GM12878 (cell line): Measurements from ENCODE around the gene SARM1. TPM values are rescaled to one million over a fixed set of nuclear protein-coding genes. Genes with fewer than 3 reads are reported as not detected.
A peak's percentile ranks its signal among the peaks of the same experiment; 100 is the strongest.

Source experiments
- ATAC-seq: fragments of 200-7000 bp; cut with Tn5 transposase; 3 replicates; pipeline ENCODE4 v1.9.1; 2020; ENCODE audit warnings: mild to moderate bottlenecking, moderate library complexity
- BruUV-seq: library from RNA; stranded (reverse); fragments of 400-500 nt; replicated peaks from 2 replicates; lab custom pipeline; 2021; lab: Mats Ljungman, UMichigan
- CTCF ChIA-PET: fragments of 300-600 bp; sonication (Branson Sonifier 250); formaldehyde crosslinking; extraction: SDS; loops from one replicate; lab custom pipeline; 2021; ENCODE audit warnings: inconsistent platforms; lab: Yijun Ruan, JAX
- POLR2A ChIA-PET: fragments of 350-600 bp; formaldehyde crosslinking; extraction: SDS; loops from one replicate; lab custom pipeline; 2021; ENCODE audit warnings: inconsistent platforms; lab: Charles Lee
- RAD21 ChIA-PET: fragments of 300-600 bp; sonication (Branson Sonifier 250); formaldehyde crosslinking; loops from one replicate; lab custom pipeline; 2023; ENCODE audit warnings: antibody characterized with exemption; ENCODE audit not compliant: unreplicated experiment; lab: Charles Lee
- SMC1A ChIA-PET: fragments of 300-600 bp; sonication (Branson Sonifier 250); formaldehyde crosslinking; loops from one replicate; lab custom pipeline; 2023; ENCODE audit not compliant: unreplicated experiment, uncharacterized antibody; lab: Charles Lee
- DNase-seq: peaks from one replicate; pipeline ENCODE4 v3.0.0-alpha.2; 2011; ENCODE audit warnings: low read depth, low spot score
- FAIRE-seq: peaks from 3 replicates; lab custom pipeline; 2011; peaks lifted over from hg19 to GRCh38; lab: Jason Lieb, UNC
- H2AFZ ChIP-seq: 2 replicates; pipeline ENCODE4 v1.6.0; 2011; ENCODE audit warnings: low read depth, low read length, control low read depth; ENCODE audit not compliant: control insufficient read depth
- H3K27ac ChIP-seq: 2 replicates; pipeline ENCODE4 v1.5.1; 2011; ENCODE audit warnings: control low read depth; ENCODE audit not compliant: control insufficient read depth, insufficient read depth
- H3K27me3 ChIP-seq, 2 experiments: replicated peaks in 1 of 2; 2 replicates each; pipeline versions ENCODE4 v1.6.0 to v1.6.1; 2011; ENCODE audit warnings: low read length in 1 of 2; ENCODE audit not compliant: control insufficient read depth in 2 of 2, insufficient read depth in 2 of 2
- H3K36me3 ChIP-seq, 2 experiments: 2 replicates each; pipeline ENCODE4 v1.5.1; 2011; ENCODE audit warnings: low read length in 1 of 2; ENCODE audit not compliant: control insufficient read depth in 2 of 2, insufficient read depth in 2 of 2
- H3K4me1 ChIP-seq: 2 replicates; pipeline ENCODE4 v1.6.1; 2011; ENCODE audit warnings: mild to moderate bottlenecking, low read length, moderate library complexity, mixed read lengths; ENCODE audit not compliant: control insufficient read depth, insufficient read depth
- H3K4me2 ChIP-seq: 2 replicates; pipeline ENCODE4 v1.6.0; 2011; ENCODE audit warnings: control low read depth; ENCODE audit not compliant: control insufficient read depth, insufficient read depth
- H3K4me3 ChIP-seq: fragments of 200-600 bp; sonication (generic); 2 replicates; pipeline ENCODE4 v1.5.1; 2016
- H3K79me2 ChIP-seq: 2 replicates; pipeline ENCODE4 v1.6.0; 2011; ENCODE audit warnings: low read length; ENCODE audit not compliant: control insufficient read depth, insufficient read depth
- H3K9ac ChIP-seq: 2 replicates; pipeline ENCODE4 v1.8.0; 2011; ENCODE audit warnings: low read length, control low read depth, mixed read lengths; ENCODE audit not compliant: control insufficient read depth, insufficient read depth
- H3K9me3 ChIP-seq: replicated peaks from 3 replicates; pipeline ENCODE4 v1.5.1; 2011; ENCODE audit warnings: mild to moderate bottlenecking, low read length; ENCODE audit not compliant: control insufficient read depth, insufficient read depth
- H4K20me1 ChIP-seq: 2 replicates; pipeline ENCODE4 v1.6.0; 2011; ENCODE audit not compliant: control insufficient read depth, insufficient read depth
- ATF2 ChIP-seq: IDR thresholded peaks from 2 replicates; pipeline ENCODE4 v1.6.1; 2012; ENCODE audit warnings: low read length, inconsistent platforms
- BCLAF1 ChIP-seq: fragments of 450-650 bp; IDR thresholded peaks from 2 replicates; pipeline ENCODE4 v1.6.1; 2017; ENCODE audit warnings: antibody characterized with exemption, mild to moderate bottlenecking, moderate library complexity
- HSF1 ChIP-seq: fragments of 150-350 bp; IDR thresholded peaks from 2 replicates; pipeline ENCODE4 v1.6.1; 2014; ENCODE audit warnings: mild to moderate bottlenecking, low read depth, low read length
- KDM1A ChIP-seq: fragments of 200-600 bp; sonication (generic); IDR thresholded peaks from 2 replicates; pipeline ENCODE4 v1.6.1; 2016; ENCODE audit warnings: borderline replicate concordance
- MYC ChIP-seq: IDR thresholded peaks from 2 replicates; pipeline ENCODE4 v1.6.1; 2011; ENCODE audit warnings: mild to moderate bottlenecking, low read length, moderate library complexity, inconsistent platforms; ENCODE audit not compliant: insufficient read depth, insufficient replicate concordance, insufficient read length, severe bottlenecking
- PAX8 ChIP-seq: fragments of 450-650 bp; IDR thresholded peaks from 2 replicates; pipeline ENCODE4 v1.6.1; 2017; ENCODE audit warnings: mild to moderate bottlenecking, moderate library complexity
- SREBF1 ChIP-seq: IDR thresholded peaks from 2 replicates; pipeline ENCODE4 v1.6.1; 2012; ENCODE audit warnings: mild to moderate bottlenecking, low read length
- SRF ChIP-seq, 2 experiments: IDR thresholded peaks; 2 replicates each; pipeline ENCODE4 v1.6.1; 2011; ENCODE audit warnings: low read depth in 2 of 2, low read length in 2 of 2, mild to moderate bottlenecking in 1 of 2, moderate library complexity in 1 of 2
- USF2 ChIP-seq: IDR thresholded peaks from 2 replicates; pipeline ENCODE4 v1.6.1; 2011; ENCODE audit warnings: low read depth, low read length, improper control_type of control experiment, borderline replicate concordance
- WGBS: methylation state at CpG from one replicate; pipeline ENCODE4 v1.1.6; 2016; ENCODE audit warnings: low lambda C conversion rate; ENCODE audit not compliant: insufficient replicate concordance, insufficient coverage; ENCODE audit errors: missing lambda C conversion rate; 5-methylcytosine and 5-hydroxymethylcytosine counted together
- in situ Hi-C: fragments of 300-500 bp; cut with MboI; formaldehyde crosslinking; loops from 9 replicates; pipeline ENCODE4 v1.14.3; 2018; ENCODE audit warnings: mixed read lengths
- intact Hi-C: fragments of 100-400 bp; cut with micrococcal nuclease; formaldehyde crosslinking; loops from one replicate; pipeline ENCODE4 v1.14.2; 2022; ENCODE audit not compliant: unreplicated experiment
- polyA plus RNA-seq, 11 experiments: library from polyadenylated mRNA; depleted of rRNA in 4 of 11; unstranded in 6 of 11; stranded (reverse) in 5 of 11; fragments of >200 nt; fragmentation: Nextera tagmentation in 4 of 11; fragmentation: Illumina TruSeq in 1 of 11; extraction: Ambion mirVana in 4 of 11; extraction: Trizol in 1 of 11; gene quantifications; 1 replicate in 1 of 11; 2 replicates in 10 of 11; pipeline versions ENCODE4 v1.2.1 to v1.2.3, GENCODE V29; 2011 to 2016; ENCODE audit warnings: inconsistent platforms in 2 of 11, missing spikeins in 2 of 11, low read depth in 1 of 11
- total RNA-seq, 4 experiments: library from RNA; depleted of rRNA in 3 of 4; stranded (reverse); fragments of >200 nt in 3 of 4; fragmentation: Illumina TruSeq in 1 of 4; extraction: Trizol in 1 of 4; gene quantifications; 2 replicates each; pipeline versions ENCODE4 v1.2.1 to v1.2.3, GENCODE V29; 2013 to 2021

SARM1 gene
- total and polyA plus RNA-seq, 10 of the 15 experiments (the other 5 are each of a cell fraction or from before 2014, with no cell fraction given) = 0.56 to 25.3 (median 11.9) TPM

GRCh38 chr17:28335201-28335958, 36.1 kb upstream of the SARM1 start, which contains the start of the genes IFT20 and TNFAIP1:
Gene IFT20 (minus strand): TSS chr17:28335472. CDS start chr17:28331985, 3,487 bp downstream.
Gene TNFAIP1 (plus strand): TSS chr17:28335761. CDS start chr17:28339522, 3,761 bp downstream.
- CTCF ChIA-PET = interaction anchor here (0.6 to 3.6 kb wide), 17 partner anchors 9 to 681 kb away, joined by 3 to 29 read pairs (median 5); partner anchors contain the start of genes POLDIP2 and TMEM97
- peak within 1 kb of the TSS; percentile 88 for H3K4me2 ChIP-seq
- FAIRE-seq (peak; percentile 92), DNase-seq (peak; percentile 98), ATAC-seq (peak; percentile 98)
- no peaks in the 10 kb centered on the region for H3K27me3 ChIP-seq
- no peaks in the 10 kb centered on the region for H3K9me3 ChIP-seq
- H3K27ac ChIP-seq = peak within 1 kb of the TSS; percentile 36
- POLR2A ChIA-PET = interaction anchor here (0.5 to 2.4 kb wide), 15 partner anchors 13 to 852 kb away, joined by 3 to 26 read pairs (median 3); partner anchors contain the start of genes PIGS, POLDIP2 and TMEM97
- peaks cover 0 to 7% of the 10 kb centered on the region in 2 experiments; a peak in 3 of 4 replicates for H3K36me3 ChIP-seq
- H3K9ac ChIP-seq = peak within 1 kb of the TSS; percentile 64
- no TSS peak for BruUV-seq
- 1% methylated on average over 62 of the region's 62 CpGs for WGBS
- intact Hi-C loops = loop anchor here (1.0 kb wide), 2 partner anchors 16 to 22 kb away; partner anchors contain the start of genes POLDIP2 and TMEM97
- H3K4me3 ChIP-seq = peak within 1 kb of the TSS; percentile 88
- no peaks in the 10 kb centered on the region; the same call in 1 of the 2 replicates for H4K20me1 ChIP-seq
- H3K79me2 ChIP-seq = peaks cover 19% of the 10 kb centered on the region
- RAD21 ChIA-PET = interaction anchor here (0.8 to 3.9 kb wide), 16 partner anchors 10 to 575 kb away, joined by 3 to 31 read pairs (median 5); partner anchors contain the start of genes POLDIP2 and TMEM97
- in situ Hi-C loops = loop anchor here (10.0 kb wide), 1 partner anchor 619 kb away; the partner anchor contains the start of gene PHF12
- peak within 1 kb of the TSS; percentile 85 for H2AFZ ChIP-seq
- H3K4me1 ChIP-seq = peaks cover 3% of the 10 kb centered on the region
- SMC1A ChIA-PET = interaction anchor here (0.8 to 3.6 kb wide), 13 partner anchors 9 to 276 kb away, joined by 3 to 27 read pairs (median 4); partner anchors contain the start of gene POLDIP2
- TF ChIP-seq MYC (no peak), SRF (IDR thresholded peaks at IDR 0.05; ENCODE audit: low read depth in 2 of 2, low read length in 2 of 2) (no peak), USF2 (no peak), SREBF1 (peak; percentile 96), BCLAF1 (no peak), KDM1A (no peak), HSF1 (no peak), ATF2 (peak; percentile 99), PAX8 (no peak)
